Astrocyte of the cerebellum (primary cell): ENCODE results near the gene EYS.

ENCODE experiments used
- DNase-seq: peaks from one replicate; pipeline ENCODE4 v3.0.0-alpha.2; 2011; ENCODE audit warnings: low read depth
- H3K4me3 ChIP-seq: 2 replicates; pipeline ENCODE4 v1.5.1; 2011; ENCODE audit warnings: mild to moderate bottlenecking, low read depth, low read length, moderate library complexity
- in situ Hi-C: cut with HindIII; loops from 2 replicates; pipeline ENCODE4 v1.10.0; 2017; ENCODE audit warnings: low sequenced_read_pairs
- TF ChIP-seq, protein P1 (sequence below): IDR thresholded peaks from 2 replicates; pipeline ENCODE4 v1.5.1; 2012; ENCODE audit warnings: low read length, low read depth, moderate library complexity, mild to moderate bottlenecking; ENCODE audit errors: missing control alignments

EYS gene

GRCh38 chr6:65189236-65189881 lies 517.7 kb downstream of the EYS start:
- in situ Hi-C loops, result no loop called here
- TF ChIP-seq, protein P1, sequence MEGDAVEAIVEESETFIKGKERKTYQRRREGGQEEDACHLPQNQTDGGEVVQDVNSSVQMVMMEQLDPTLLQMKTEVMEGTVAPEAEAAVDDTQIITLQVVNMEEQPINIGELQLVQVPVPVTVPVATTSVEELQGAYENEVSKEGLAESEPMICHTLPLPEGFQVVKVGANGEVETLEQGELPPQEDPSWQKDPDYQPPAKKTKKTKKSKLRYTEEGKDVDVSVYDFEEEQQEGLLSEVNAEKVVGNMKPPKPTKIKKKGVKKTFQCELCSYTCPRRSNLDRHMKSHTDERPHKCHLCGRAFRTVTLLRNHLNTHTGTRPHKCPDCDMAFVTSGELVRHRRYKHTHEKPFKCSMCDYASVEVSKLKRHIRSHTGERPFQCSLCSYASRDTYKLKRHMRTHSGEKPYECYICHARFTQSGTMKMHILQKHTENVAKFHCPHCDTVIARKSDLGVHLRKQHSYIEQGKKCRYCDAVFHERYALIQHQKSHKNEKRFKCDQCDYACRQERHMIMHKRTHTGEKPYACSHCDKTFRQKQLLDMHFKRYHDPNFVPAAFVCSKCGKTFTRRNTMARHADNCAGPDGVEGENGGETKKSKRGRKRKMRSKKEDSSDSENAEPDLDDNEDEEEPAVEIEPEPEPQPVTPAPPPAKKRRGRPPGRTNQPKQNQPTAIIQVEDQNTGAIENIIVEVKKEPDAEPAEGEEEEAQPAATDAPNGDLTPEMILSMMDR, result no peak
- H3K4me3 ChIP-seq, result no peak overlapping the region
- DNase-seq, result no peak

GRCh38 chr6:65186826-65187225 lies 520.2 kb downstream of the EYS start:
- H3K4me3 ChIP-seq, result no peak overlapping the region
- TF ChIP-seq, protein P1, result no peak
- no peak for DNase-seq
- in situ Hi-C loops, result no loop called here

DNA sequence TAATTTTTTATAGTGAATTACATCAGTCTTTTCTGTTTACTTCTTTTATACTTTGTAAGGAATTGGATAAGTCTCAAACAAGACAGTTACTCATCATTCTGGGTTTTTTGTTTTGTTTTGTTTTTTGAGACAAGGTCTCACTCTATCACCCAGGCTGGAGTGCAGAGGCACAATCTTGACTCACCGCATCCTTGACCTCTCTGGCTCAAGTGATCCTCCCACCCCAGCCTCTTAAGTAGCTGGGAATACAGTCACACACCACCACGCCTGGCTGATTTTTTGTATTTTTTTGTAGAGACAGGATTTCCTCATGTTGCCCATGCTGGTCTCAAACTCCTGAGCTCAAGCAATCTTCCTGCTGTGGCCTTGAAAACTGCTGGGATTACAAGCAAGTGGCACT lies 524.3 kb downstream of the EYS start:
- H3K4me3 ChIP-seq, result no peak overlapping the region
- in situ Hi-C loops, result no loop called here
- DNase-seq, result no peak
- TF ChIP-seq, protein P1, result no peak

DNA sequence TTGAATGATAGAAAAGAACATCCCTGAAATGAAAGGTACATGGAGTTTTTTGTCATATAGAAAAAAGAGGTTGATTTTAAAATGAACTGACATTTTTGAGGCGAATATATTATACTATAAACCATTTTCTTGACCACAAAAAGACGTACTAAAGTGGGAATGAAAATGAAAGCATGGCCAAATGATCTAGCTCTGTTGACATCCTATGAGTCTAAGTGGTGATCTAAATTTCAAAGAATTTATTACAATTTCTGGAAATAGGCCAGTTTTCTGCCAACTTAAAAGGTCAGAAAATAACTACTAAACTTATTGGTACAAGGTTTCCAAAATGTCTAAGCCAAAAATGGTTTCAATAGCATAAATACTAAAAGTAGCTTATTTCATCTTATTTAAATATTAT lies 536.8 kb downstream of the EYS start:
- peak; percentile 24 for DNase-seq
- in situ Hi-C loops, result no loop called here
- no peak overlapping the region for H3K4me3 ChIP-seq
- TF ChIP-seq, protein P1, result no peak

- in situ Hi-C loops, result no loop called here
- TF ChIP-seq, protein P1, result no peak
- H3K4me3 ChIP-seq, result no peak overlapping the region
- no peak for DNase-seq
These were observed 545.4 kb downstream of the EYS start for GRCh38 chr6:65161661-65162060.

- H3K4me3 ChIP-seq, result no peak overlapping the region
- DNase-seq, result no peak
- TF ChIP-seq, protein P1, result no peak
- in situ Hi-C loops, result no loop called here
These were observed 550.0 kb downstream of the EYS start for GRCh38 chr6:65157025-65157424.
